Immature natural killer cell (primary cell): ENCODE data around the gene CHST7. TPM values are rescaled to one million over a fixed set of nuclear protein-coding genes. Genes with fewer than 3 reads are reported as not detected.
A peak's percentile ranks its signal among the peaks of the same experiment; 100 is the strongest.

ENCODE experiments used
- DNase-seq, 3 donors: peaks; one replicate each; pipeline ENCODE4 v3.0.0; 2022; ENCODE audit warnings: mixed read lengths in 1 of 3
- H3K27ac Mint-ChIP-seq, 6 donors: one replicate each; pipeline ENCODE4 v1.8.0; 2020; ENCODE audit warnings: mixed read lengths in 6 of 6, mild to moderate bottlenecking in 5 of 6, inconsistent platforms in 4 of 6, moderate library complexity in 3 of 6
- H3K27me3 Mint-ChIP-seq, 3 donors: one replicate each; pipeline ENCODE4 v1.8.0; 2020 to 2021; ENCODE audit warnings: low read depth in 3 of 3, mild to moderate bottlenecking in 3 of 3, mixed read lengths in 3 of 3, moderate library complexity in 3 of 3, inconsistent platforms in 1 of 3
- H3K36me3 Mint-ChIP-seq, 3 donors: one replicate each; pipeline ENCODE4 v1.8.0; 2020; ENCODE audit warnings: mixed read lengths in 3 of 3, inconsistent platforms in 2 of 3, mild to moderate bottlenecking in 2 of 3
- H3K4me1 Mint-ChIP-seq, 2 donors: one replicate each; pipeline ENCODE4 v1.8.0; 2020; ENCODE audit warnings: inconsistent platforms in 2 of 2, mild to moderate bottlenecking in 2 of 2, mixed read lengths in 2 of 2, moderate library complexity in 1 of 2
- H3K4me3 Mint-ChIP-seq, 5 donors: one replicate each; pipeline ENCODE4 v1.8.0; 2020; ENCODE audit warnings: mild to moderate bottlenecking in 5 of 5, mixed read lengths in 5 of 5, inconsistent platforms in 3 of 5, moderate library complexity in 3 of 5
- H3K9me3 Mint-ChIP-seq, 6 donors: one replicate each; pipeline ENCODE4 v1.8.0; 2020; ENCODE audit warnings: mild to moderate bottlenecking in 6 of 6, mixed read lengths in 6 of 6, inconsistent platforms in 4 of 6, moderate library complexity in 3 of 6
- polyA plus RNA-seq, 3 donors: library from polyadenylated mRNA; unstranded; fragments of 300-500 nt; fragmentation: Illumina TruSeq; gene quantifications; one replicate each; pipeline ENCODE4 v1.2.3, GENCODE V29; 2021

Gene CHST7
- polyA plus RNA-seq, 3 donors from 2014 or later: 1.2 to 3.3 (median 3.3) TPM

- Mint-ChIP-seq H3K27me3 (peaks cover 0 to 6% (median 4%) of the 10 kb centered on the region in 3 donors), H3K4me1 (peaks cover 13 to 17% of the 10 kb centered on the region in 2 donors), H3K27ac (no peak overlapping the region), H3K36me3 (no peaks in the 10 kb centered on the region), H3K4me3 (no peak overlapping the region), H3K9me3 (no peaks in the 10 kb centered on the region)
- no peak for DNase-seq
These were observed 14.5 kb upstream of the CHST7 start for GRCh38 chrX:46559062-46559461.

- H3K27ac Mint-ChIP-seq: peak overlapping the region; percentile 68 to 86 (median 76)
- H3K4me3 Mint-ChIP-seq: peak overlapping the region in 4 of 5 donors; percentile 39 to 79 (median 73)
- peaks cover 13 to 17% of the 10 kb centered on the region in 2 donors for H3K4me1 Mint-ChIP-seq
- H3K9me3 Mint-ChIP-seq: no peaks in the 10 kb centered on the region
- H3K36me3 Mint-ChIP-seq: peaks cover 0 to 4% (median 0%) of the 10 kb centered on the region in 3 donors
- H3K27me3 Mint-ChIP-seq: peaks cover under 1 to 6% (median 2%) of the 10 kb centered on the region in 3 donors
- peak in 2 of 3 donors; percentile 40 to 47 for DNase-seq
These were observed 11.5 kb upstream of the CHST7 start for GRCh38 chrX:46561824-46562657.

- Mint-ChIP-seq H3K27me3 (peaks cover 0 to 8% (median 6%) of the 10 kb centered on the region in 3 donors), H3K4me3 (no peak overlapping the region), H3K36me3 (peaks cover 0 to 4% (median 0%) of the 10 kb centered on the region in 3 donors), H3K9me3 (no peaks in the 10 kb centered on the region), H3K4me1 (peaks cover 11 to 12% of the 10 kb centered on the region in 2 donors), H3K27ac (no peak overlapping the region)
- no peak for DNase-seq
These were observed 6.2 kb upstream of the CHST7 start for GRCh38 chrX:46567388-46567787.

- H3K4me1 Mint-ChIP-seq: peaks cover 17 to 18% of the 10 kb centered on the region in 2 donors
- DNase-seq: no peak
- peaks cover 0 to 6% (median 5%) of the 10 kb centered on the region in 3 donors for H3K27me3 Mint-ChIP-seq
- H3K9me3 Mint-ChIP-seq: no peaks in the 10 kb centered on the region
- no peak overlapping the region for H3K27ac Mint-ChIP-seq
- H3K36me3 Mint-ChIP-seq: peaks cover 0 to 4% (median 0%) of the 10 kb centered on the region in 3 donors
- H3K4me3 Mint-ChIP-seq: no peak overlapping the region
These were observed 3.9 kb upstream of the CHST7 start for GRCh38 chrX:46569621-46570020.

- DNase-seq: no peak
- H3K27me3 Mint-ChIP-seq: peaks cover 0 to 5% (median 4%) of the 10 kb centered on the region in 3 donors
- H3K36me3 Mint-ChIP-seq: no peaks in the 10 kb centered on the region
- peak overlapping the region in 2 of 5 donors; percentile 18 to 68 for H3K4me3 Mint-ChIP-seq
- H3K4me1 Mint-ChIP-seq: peaks cover 29 to 31% of the 10 kb centered on the region in 2 donors
- peak overlapping the region in 5 of 6 donors; percentile 15 to 76 (median 73) for H3K27ac Mint-ChIP-seq
- no peaks in the 10 kb centered on the region for H3K9me3 Mint-ChIP-seq
These were observed 1.9 kb upstream of the CHST7 start for GRCh38 chrX:46571423-46572339.

GRCh38 chrX:46572340-46572936, 1.1 kb upstream of the CHST7 start:
- Mint-ChIP-seq H3K9me3 (no peaks in the 10 kb centered on the region), H3K27ac (peak overlapping the region; percentile 66 to 90 (median 77)), H3K4me1 (peaks cover 30 to 32% of the 10 kb centered on the region in 2 donors), H3K27me3 (peaks cover 3 to 5% (median 4%) of the 10 kb centered on the region in 3 donors), H3K4me3 (peak overlapping the region; percentile 68 to 85 (median 81)), H3K36me3 (peaks cover 0 to 4% (median 0%) of the 10 kb centered on the region in 3 donors)
- peak; percentile 24 to 26 (median 24) for DNase-seq

- Mint-ChIP-seq H3K4me1 (peaks cover 30 to 32% of the 10 kb centered on the region in 2 donors), H3K9me3 (no peaks in the 10 kb centered on the region), H3K27me3 (peaks cover 1 to 6% (median 3%) of the 10 kb centered on the region in 3 donors), H3K27ac (peak overlapping the region in 5 of 6 donors; percentile 20 to 77 (median 66)), H3K4me3 (peak overlapping the region; percentile 68 to 85 (median 81)), H3K36me3 (peaks cover 0 to 4% (median 0%) of the 10 kb centered on the region in 3 donors)
- peak; percentile 45 to 64 (median 62) for DNase-seq
These were observed 568 bp downstream of the CHST7 start for GRCh38 chrX:46573892-46574773.

GRCh38 chrX:46574774-46575381, 1.3 kb downstream of the CHST7 start:
- Mint-ChIP-seq H3K36me3 (peaks cover 0 to 4% (median 0%) of the 10 kb centered on the region in 3 donors), H3K9me3 (no peaks in the 10 kb centered on the region), H3K4me1 (peaks cover 30 to 32% of the 10 kb centered on the region in 2 donors), H3K27ac (peak overlapping the region in 1 of 6 donors; percentile 77), H3K4me3 (peak overlapping the region; percentile 68 to 85 (median 81)), H3K27me3 (peaks cover 1 to 6% (median 3%) of the 10 kb centered on the region in 3 donors)
- DNase-seq: peak; percentile 18 to 29 (median 27)

- H3K4me3 Mint-ChIP-seq: peak overlapping the region; percentile 31 to 59 (median 55)
- H3K9me3 Mint-ChIP-seq: no peaks in the 10 kb centered on the region
- peaks cover 0 to 4% (median 0%) of the 10 kb centered on the region in 3 donors for H3K36me3 Mint-ChIP-seq
- no peak for DNase-seq
- H3K27ac Mint-ChIP-seq: peak overlapping the region in 1 of 6 donors; percentile 49
- peaks cover under 1 to 6% (median 5%) of the 10 kb centered on the region in 3 donors for H3K27me3 Mint-ChIP-seq
- peaks cover 30 to 32% of the 10 kb centered on the region in 2 donors for H3K4me1 Mint-ChIP-seq
These were observed 2.0 kb downstream of the CHST7 start for GRCh38 chrX:46575586-46575985.

GRCh38 chrX:46575991-46576392, 2.4 kb downstream of the CHST7 start:
- no peak for DNase-seq
- Mint-ChIP-seq H3K9me3 (no peaks in the 10 kb centered on the region), H3K4me1 (peaks cover 30 to 32% of the 10 kb centered on the region in 2 donors), H3K27ac (no peak overlapping the region), H3K27me3 (peaks cover 0 to 6% (median 6%) of the 10 kb centered on the region in 3 donors), H3K36me3 (peaks cover 0 to 4% (median 0%) of the 10 kb centered on the region in 3 donors), H3K4me3 (peak overlapping the region; percentile 42 to 65 (median 55))

GRCh38 chrX:46576458-46576857, 2.9 kb downstream of the CHST7 start:
- no peaks in the 10 kb centered on the region for H3K9me3 Mint-ChIP-seq
- peaks cover 30 to 32% of the 10 kb centered on the region in 2 donors for H3K4me1 Mint-ChIP-seq
- H3K27ac Mint-ChIP-seq: no peak overlapping the region

More at GRCh38 chrX:46576458-46576857, 2.9 kb downstream of the CHST7 start:
- DNase-seq: no peak
- peaks cover 0 to 6% (median 6%) of the 10 kb centered on the region in 3 donors for H3K27me3 Mint-ChIP-seq
- H3K36me3 Mint-ChIP-seq: peaks cover 0 to 4% (median 0%) of the 10 kb centered on the region in 3 donors
- H3K4me3 Mint-ChIP-seq: peak overlapping the region; percentile 23 to 65 (median 42)
